Upper lobe of left lung (tissue), 4 donors: ENCODE data around the gene NT5C1A.

Source experiments
- CTCF ChIP-seq, 6 experiments: fragments of 450-650 bp in 4 of 6; fragments of 200-600 bp in 2 of 6; sonication (generic) in 2 of 6; IDR thresholded peaks; one replicate each; pipeline ENCODE4 v1.5.1; 2016 to 2019; ENCODE audit warnings: antibody characterized with exemption in 6 of 6
- EP300 ChIP-seq, 4 donors: sonication (generic); formaldehyde crosslinking; IDR thresholded peaks; one replicate each; pipeline ENCODE4 v1.5.1; 2017; ENCODE audit warnings: antibody characterized with exemption in 4 of 4, control low read depth in 2 of 4
- POLR2A ChIP-seq, 4 donors: fragments of 450-650 bp; IDR thresholded peaks; one replicate each; pipeline ENCODE4 v1.5.1; 2016 to 2017; ENCODE audit warnings: antibody characterized with exemption in 4 of 4, mild to moderate bottlenecking in 2 of 4
- POLR2AphosphoS5 ChIP-seq, 2 donors: sonication (generic); formaldehyde crosslinking; IDR thresholded peaks; one replicate each; pipeline ENCODE4 v1.5.1; 2017; ENCODE audit warnings: antibody characterized with exemption in 2 of 2

GRCh38 chr1:39675220-39675619 lies 3.3 kb upstream of the NT5C1A start:
- no peak for TF ChIP-seq CTCF (IDR thresholded peaks at IDR 0.05)
- TF ChIP-seq POLR2AphosphoS5 (IDR thresholded peaks at IDR 0.05), result no peak
- TF ChIP-seq EP300 (IDR thresholded peaks at IDR 0.05), result no peak
- no peak for TF ChIP-seq POLR2A (IDR thresholded peaks at IDR 0.05)
